OCI-LY1 (cell line): ENCODE results near the gene C2orf68.

Experiments
- CTCF ChIP-seq: fragments of 200-600 bp; sonication (generic), shearing (Covaris generic); IDR thresholded peaks from 2 replicates; pipeline ENCODE4 v1.5.1; 2017; ENCODE audit warnings: mild to moderate bottlenecking, antibody characterized with exemption, low read length, moderate library complexity, mixed read lengths
- EZH2 ChIP-seq: fragments of 200-600 bp; sonication (generic), shearing (Covaris generic); IDR thresholded peaks from 2 replicates; pipeline ENCODE4 v1.8.0; 2017; ENCODE audit warnings: borderline replicate concordance, mixed run types, mild to moderate bottlenecking, antibody characterized with exemption, low read length, moderate library complexity, mixed read lengths

- TF ChIP-seq EZH2 (no peak), CTCF (no peak)
Measured at GRCh38 chr2:85597241-85597640, 14.6 kb downstream of the C2orf68 start.
